Measurements from ENCODE around the gene GPBAR1.
"Not testable (repeated sequence)": the region's sequence is repeated elsewhere in the genome, so short reads cannot be mapped to it uniquely, and the experiment has no call there.

Gene GPBAR1

GRCh38 chr2:218311541-218312266 is 50.9 kb downstream of the GPBAR1 start:
- not testable (repeated sequence) for DNase-seq

GRCh38 chr2:218312267-218312756 is 51.5 kb downstream of the GPBAR1 start:
- DNase-seq = no peak

GRCh38 chr2:218313356-218313755 is 52.5 kb downstream of the GPBAR1 start:
- DNase-seq = no peak

Measured in SHP77 (cell line).